K562 (cell line): Measurements from ENCODE around the gene ATXN1. TPM values are rescaled to one million over a fixed set of nuclear protein-coding genes. Genes with fewer than 3 reads are reported as not detected.
A peak's percentile ranks its signal among the peaks of the same experiment; 100 is the strongest.

Source experiments
- ATAC-seq: fragments of 200-7000 bp; cut with Tn5 transposase; 3 replicates; pipeline ENCODE4 v1.9.1; 2020; ENCODE audit warnings: moderate library complexity
- BruUV-seq: library from RNA; stranded (reverse); fragments of 400-500 nt; replicated peaks from 2 replicates; lab custom pipeline; 2021; lab: Mats Ljungman, UMichigan
- CTCF ChIA-PET: fragments of 300-600 bp; formaldehyde crosslinking; extraction: SDS; loops from one replicate; lab custom pipeline; 2021; ENCODE audit warnings: low intra/inter-chr PET ratio; lab: Yijun Ruan, JAX
- POLR2A ChIA-PET: fragments of 300-600, 350-650 bp; sonication (Branson Sonifier 250); formaldehyde crosslinking; extraction: SDS; loops from one replicate; lab custom pipeline; 2021; ENCODE audit warnings: antibody characterized with exemption, inconsistent platforms; lab: Yijun Ruan, JAX
- DNase-seq, 4 experiments: peaks; one replicate each; pipeline versions ENCODE4 v3.0.0 to v3.0.0-alpha.2; 2011 to 2018; ENCODE audit warnings: low spot score in 3 of 4, mixed read lengths in 3 of 4; ENCODE audit errors: extremely low read depth in 1 of 4
- FAIRE-seq: peaks from 2 replicates; lab custom pipeline; 2011; peaks lifted over from hg19 to GRCh38; lab: Jason Lieb, UNC
- H2AFZ ChIP-seq: 2 replicates; pipeline ENCODE4 v1.6.0; 2011; ENCODE audit warnings: low read depth, low read length, control low read depth, inconsistent platforms
- H3K27ac ChIP-seq: fragments of 200-600 bp; 3 replicates; pipeline ENCODE4 v1.8.0; 2011; ENCODE audit warnings: low read depth, mild to moderate bottlenecking, control low read depth, inconsistent platforms, low read length, moderate library complexity, mixed read lengths; ENCODE audit errors: extremely low read depth
- H3K27me3 ChIP-seq, 2 experiments: fragments of 300-600 bp in 1 of 2; 2 replicates in 1 of 2; 3 replicates in 1 of 2; pipeline versions ENCODE4 v1.6.0 to v1.8.0; 2011; ENCODE audit warnings: inconsistent platforms in 2 of 2, low read length in 2 of 2, mild to moderate bottlenecking in 1 of 2, mixed read lengths in 1 of 2, moderate library complexity in 1 of 2; ENCODE audit not compliant: control insufficient read depth in 2 of 2, insufficient read depth in 2 of 2
- H3K36me3 ChIP-seq: fragments of 300-600 bp; 3 replicates; pipeline ENCODE4 v1.8.0; 2011; ENCODE audit warnings: mild to moderate bottlenecking, low read length, inconsistent platforms; ENCODE audit not compliant: control insufficient read depth, insufficient read depth
- H3K4me1 ChIP-seq, 2 experiments: fragments of 200-600 bp in 1 of 2; replicated peaks in 1 of 2; 2 replicates in 1 of 2; 3 replicates in 1 of 2; pipeline versions ENCODE4 v1.5.1 to v1.8.0; 2011; ENCODE audit warnings: inconsistent platforms in 2 of 2, low read length in 2 of 2, mild to moderate bottlenecking in 1 of 2, mixed read lengths in 1 of 2, moderate library complexity in 1 of 2; ENCODE audit not compliant: control insufficient read depth in 2 of 2, insufficient read depth in 2 of 2
- H3K4me2 ChIP-seq: 2 replicates; pipeline ENCODE4 v1.6.1; 2011; ENCODE audit warnings: low read length, control low read depth, inconsistent platforms, mixed read lengths; ENCODE audit not compliant: insufficient read depth
- H3K4me3 ChIP-seq: fragments of 200-600 bp; sonication (generic), shearing (Covaris generic); 2 replicates; pipeline ENCODE4 v1.5.1; 2016; ENCODE audit warnings: control low read depth, inconsistent platforms
- H3K79me2 ChIP-seq: fragments of 200-600 bp; 3 replicates; pipeline ENCODE4 v1.8.0; 2011; ENCODE audit warnings: low read length, inconsistent platforms; ENCODE audit not compliant: control insufficient read depth, insufficient read depth
- H3K9ac ChIP-seq, 2 experiments: 2 replicates each; pipeline versions ENCODE4 v1.6.0 to v1.6.1; 2011; ENCODE audit warnings: low read depth in 2 of 2, low read length in 2 of 2, control low read depth in 1 of 2, inconsistent platforms in 1 of 2, mild to moderate bottlenecking in 1 of 2, mixed read lengths in 1 of 2; ENCODE audit not compliant: insufficient read depth in 1 of 2
- H3K9me1 ChIP-seq: one replicate; pipeline ENCODE4 v1.6.0; 2011; ENCODE audit warnings: inconsistent platforms, mild to moderate bottlenecking, low read length, moderate library complexity; ENCODE audit not compliant: control insufficient read depth, insufficient read depth
- H3K9me3 ChIP-seq: replicated peaks from 2 replicates; pipeline ENCODE4 v1.5.1; 2011; ENCODE audit warnings: low read depth, low read length, inconsistent platforms; ENCODE audit not compliant: control insufficient read depth, insufficient read depth
- H4K20me1 ChIP-seq: replicated peaks from 2 replicates; pipeline ENCODE4 v1.6.1; 2011; ENCODE audit warnings: low read length, inconsistent platforms, mixed read lengths; ENCODE audit not compliant: control insufficient read depth, insufficient read depth
- CEBPG ChIP-seq, 3 experiments: fragments of 200-800 bp in 1 of 3; sonication (Bioruptor generic) in 1 of 3; sonication (generic) in 1 of 3; formaldehyde crosslinking in 1 of 3; IDR thresholded peaks in 2 of 3; conservative IDR thresholded peaks in 1 of 3; 2 replicates each; pipeline versions ENCODE4 v1.6.1 to v1.8.0; 2016 to 2022; ENCODE audit warnings: missing compliant biosample characterization in 2 of 3, missing genetic modification characterization in 2 of 3, mild to moderate bottlenecking in 1 of 3, missing genetic modification reagents in 1 of 3
- ELF4 ChIP-seq: fragments of 450-650 bp; formaldehyde crosslinking; IDR thresholded peaks from 2 replicates; pipeline ENCODE4 v1.4.0; 2022; ENCODE audit warnings: missing genetic modification characterization
- HNRNPH1 ChIP-seq: fragments of 200-400 bp; formaldehyde crosslinking; optimal IDR thresholded peaks from 2 replicates; pipeline ENCODE3; 2017; ENCODE audit warnings: low read depth, mild to moderate bottlenecking, low read length, moderate library complexity
- HNRNPK ChIP-seq: fragments of 200-400 bp; formaldehyde crosslinking; IDR thresholded peaks from one replicate; pipeline ENCODE4 v1.6.1; 2018; ENCODE audit warnings: mild to moderate bottlenecking, low read depth, low read length; ENCODE audit not compliant: poor library complexity, severe bottlenecking
- JUND ChIP-seq, 2 experiments: IDR thresholded peaks; 2 replicates in 1 of 2; 3 replicates in 1 of 2; pipeline ENCODE4 v1.6.1; 2011; ENCODE audit warnings: borderline replicate concordance in 2 of 2, low read depth in 2 of 2, low read length in 2 of 2, improper control_type of control experiment in 1 of 2, missing biosample characterization in 1 of 2, missing genetic modification characterization in 1 of 2, missing genetic modification reagents in 1 of 2
- SAFB ChIP-seq: fragments of 200-400 bp; formaldehyde crosslinking; IDR thresholded peaks from 2 replicates; pipeline ENCODE4 v1.6.1; 2017; ENCODE audit warnings: low read depth, low read length, borderline replicate concordance
- ZNF274 ChIP-seq: IDR thresholded peaks from 2 replicates; pipeline ENCODE4 v1.6.1; 2011; ENCODE audit warnings: low read depth, mild to moderate bottlenecking, low read length, moderate library complexity, borderline replicate concordance
- ZNF316 ChIP-seq: fragments of 450-650 bp; IDR thresholded peaks from 2 replicates; pipeline ENCODE4 v1.6.1; 2016
- WGBS: fragments of 100-300 bp; shearing (Covaris generic); methylation state at CpG from one replicate; pipeline ENCODE4 v1.1.6; 2016; ENCODE audit warnings: low coverage, mixed read lengths; ENCODE audit not compliant: insufficient coverage; ENCODE audit errors: missing lambda C conversion rate; 5-methylcytosine and 5-hydroxymethylcytosine counted together
- in situ Hi-C: fragments of 300-500 bp; cut with MboI; formaldehyde crosslinking; loops from 4 replicates; pipeline ENCODE4 v1.15.0; 2018; ENCODE audit warnings: inconsistent platforms, mixed read lengths
- intact Hi-C: fragments of 100-400 bp; cut with micrococcal nuclease; formaldehyde crosslinking; loops from 2 replicates; pipeline ENCODE4 v1.14.2; 2022
- polyA plus RNA-seq, 8 experiments: library from polyadenylated mRNA; depleted of rRNA in 4 of 8; stranded (reverse) in 5 of 8; unstranded in 3 of 8; fragments of >200 nt; fragmentation: Nextera tagmentation in 2 of 8; fragmentation: Illumina TruSeq in 1 of 8; extraction: Ambion mirVana in 2 of 8; extraction: Trizol in 1 of 8; gene quantifications; 2 replicates each; pipeline versions ENCODE4 v1.2.1 to v1.2.3, GENCODE V29; 2011 to 2014; ENCODE audit warnings: inconsistent platforms in 1 of 8, missing spikeins in 1 of 8
- total RNA-seq, 7 experiments: library from RNA; depleted of rRNA in 6 of 7; stranded (reverse); fragments of >200 nt in 6 of 7; fragmentation: Illumina TruSeq in 2 of 7; extraction: Trizol in 2 of 7; gene quantifications; 2 replicates each; pipeline versions ENCODE4 v1.2.1 to v1.2.3, GENCODE V29; 2011 to 2021; ENCODE audit warnings: low replicate concordance in 1 of 7
- TF ChIP-seq, protein P1 (sequence below): fragments of 450-650 bp; IDR thresholded peaks from 2 replicates; pipeline ENCODE4 v1.6.1; 2016

Gene ATXN1
- total and polyA plus RNA-seq, 9 of the 15 experiments (the other 6 are each of a cell fraction or from before 2014, with no cell fraction given), result under 0.01 to 1.2 (median 0.58) TPM

DNA sequence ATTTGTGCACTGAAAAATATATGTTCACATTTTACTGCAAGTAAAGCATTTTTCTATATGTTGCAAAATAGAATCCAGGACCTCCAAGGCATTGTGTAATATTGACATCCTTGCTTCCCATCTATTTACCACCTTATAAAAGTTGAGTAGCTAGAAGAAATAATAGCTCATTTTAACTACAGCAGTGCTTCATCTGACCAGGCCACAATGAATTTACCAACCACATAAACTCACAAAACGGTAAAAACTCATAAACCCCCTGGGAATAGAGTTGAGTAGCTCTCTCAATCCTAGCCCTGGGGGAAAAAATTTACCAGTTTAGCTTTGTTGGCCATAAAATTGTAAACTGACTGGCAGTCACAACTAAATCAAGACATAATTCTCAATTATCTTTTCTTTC is 3.9 kb downstream of the ATXN1 start:
- H3K4me2 ChIP-seq, result no peak overlapping the region
- ATAC-seq, result no peak
- TF ChIP-seq JUND (IDR thresholded peaks at IDR 0.05; ENCODE audit: borderline replicate concordance, low read depth, low read length) (no peak), JUND (tag; IDR thresholded peaks at IDR 0.05; ENCODE audit: borderline replicate concordance, low read depth, low read length) (no peak), ZNF316 (peak; percentile 24; the same call in 1 of the 2 replicates)
- H3K4me3 ChIP-seq, result no peak overlapping the region
- in situ Hi-C loops (no loop called here), intact Hi-C loops (no loop called here)
- FAIRE-seq, result no peak
- H2AFZ ChIP-seq, result no peak overlapping the region
- POLR2A ChIA-PET, result interaction anchor here (1.3 to 1.6 kb wide), 2 partner anchors 11 to 12 kb away, joined by 3 read pairs; no protein-coding TSS in a partner anchor
- BruUV-seq, result no TSS peak
- peaks cover 24% of the 10 kb centered on the region for H3K79me2 ChIP-seq
- CTCF ChIA-PET, result no interaction called here
- H3K4me1 ChIP-seq, result peaks cover 0 to 24% of the 10 kb centered on the region in 2 experiments; a peak in 2 of 5 replicates
- peaks cover 13 to 15% of the 10 kb centered on the region in 2 experiments; a peak in 4 of 5 replicates for H3K27me3 ChIP-seq
- H4K20me1 ChIP-seq, result no peaks in the 10 kb centered on the region
- no peaks in the 10 kb centered on the region for H3K36me3 ChIP-seq
- no peak overlapping the region for H3K27ac ChIP-seq
- no peaks in the 10 kb centered on the region for H3K9me3 ChIP-seq
- no peak for DNase-seq
- no peak overlapping the region for H3K9ac ChIP-seq
- no peaks in the 10 kb centered on the region for H3K9me1 ChIP-seq
- WGBS, result 11% methylated on average over 1 of the region's 1 CpG

DNA sequence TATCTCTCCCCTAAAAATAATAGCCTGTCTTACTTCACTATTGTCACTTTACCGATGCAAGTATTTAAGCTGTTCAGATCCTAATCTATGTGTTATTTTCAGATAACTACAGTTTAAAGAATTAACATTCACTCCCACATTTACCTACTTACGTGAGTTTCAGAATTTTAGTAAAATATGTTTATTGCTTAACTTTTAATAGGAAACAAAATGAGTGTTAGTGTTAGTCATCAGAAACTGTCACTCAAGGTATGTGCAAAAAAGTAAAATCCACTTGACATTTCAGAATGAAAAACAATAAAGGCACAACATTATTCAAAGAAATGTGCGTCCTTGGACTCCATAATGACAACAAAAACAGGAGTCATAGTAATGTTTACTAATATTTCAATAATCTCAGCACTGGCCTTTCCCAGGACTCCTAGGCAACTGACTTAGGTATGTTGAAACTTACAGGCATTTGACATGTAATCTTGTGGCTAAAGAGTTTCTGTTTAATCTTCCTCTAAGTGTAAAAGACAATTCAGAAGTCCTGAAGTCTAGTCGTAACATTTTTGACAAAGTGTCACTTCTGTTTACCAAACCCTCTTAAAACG is 4.5 kb downstream of the ATXN1 start:
- POLR2A ChIA-PET, result interaction anchor here (1.3 to 1.6 kb wide), 2 partner anchors 12 kb away, joined by 3 read pairs; no protein-coding TSS in a partner anchor
- no peak overlapping the region for H3K4me3 ChIP-seq
- H3K27me3 ChIP-seq, result peaks cover 9 to 13% of the 10 kb centered on the region in 2 experiments; a peak in 4 of 5 replicates
- FAIRE-seq, result no peak
- H3K79me2 ChIP-seq, result peaks cover 27% of the 10 kb centered on the region
- H3K9ac ChIP-seq, result no peak overlapping the region
- BruUV-seq, result no TSS peak
- 0 out of 2 replicates have a peak, but pooled peaks have one; percentile 31 for TF ChIP-seq SAFB
- no peak for TF ChIP-seq HNRNPH1
- TF ChIP-seq, protein P1, sequence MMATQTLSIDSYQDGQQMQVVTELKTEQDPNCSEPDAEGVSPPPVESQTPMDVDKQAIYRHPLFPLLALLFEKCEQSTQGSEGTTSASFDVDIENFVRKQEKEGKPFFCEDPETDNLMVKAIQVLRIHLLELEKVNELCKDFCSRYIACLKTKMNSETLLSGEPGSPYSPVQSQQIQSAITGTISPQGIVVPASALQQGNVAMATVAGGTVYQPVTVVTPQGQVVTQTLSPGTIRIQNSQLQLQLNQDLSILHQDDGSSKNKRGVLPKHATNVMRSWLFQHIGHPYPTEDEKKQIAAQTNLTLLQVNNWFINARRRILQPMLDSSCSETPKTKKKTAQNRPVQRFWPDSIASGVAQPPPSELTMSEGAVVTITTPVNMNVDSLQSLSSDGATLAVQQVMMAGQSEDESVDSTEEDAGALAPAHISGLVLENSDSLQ, result peak; percentile 42; the same call in 1 of the 2 replicates
- no peak for TF ChIP-seq HNRNPK
- TF ChIP-seq CEBPG (CRISPR knock-in tag; IDR thresholded peaks at IDR 0.05), result no peak
- peak in 1 of 2 experiments; percentile 18; a peak in 2 of 4 replicates for TF ChIP-seq CEBPG (tag; conservative IDR thresholded peaks at IDR 0.05 in 1 of 2, IDR thresholded peaks at IDR 0.05 in 1 of 2)
- 0 out of 2 replicates have a peak, but pooled peaks have one; percentile 5 for TF ChIP-seq ZNF274
- no peak for TF ChIP-seq ELF4
- no peak overlapping the region for H3K27ac ChIP-seq
- H3K4me2 ChIP-seq, result no peak overlapping the region
- no peak overlapping the region for H2AFZ ChIP-seq
- H3K36me3 ChIP-seq, result no peaks in the 10 kb centered on the region
- in situ Hi-C loops, result no loop called here
- WGBS, result 14% methylated on average over 5 of the region's 5 CpGs
- H3K4me1 ChIP-seq, result peaks cover 0 to 18% of the 10 kb centered on the region in 2 experiments; a peak in 3 of 5 replicates
- DNase-seq, result no peak
- no peak for ATAC-seq
- H4K20me1 ChIP-seq, result no peaks in the 10 kb centered on the region
- H3K9me1 ChIP-seq, result no peaks in the 10 kb centered on the region
- no peaks in the 10 kb centered on the region for H3K9me3 ChIP-seq
- intact Hi-C loops, result no loop called here
- CTCF ChIA-PET, result no interaction called here
